SK-N-SH (cell line): ENCODE measurements around the gene PMM2. TPM values are rescaled to one million over a fixed set of nuclear protein-coding genes. Genes with fewer than 3 reads are reported as not detected.

ENCODE experiments used
- CTCF ChIA-PET: fragments of 300-600, 350-600 bp; formaldehyde crosslinking; extraction: SDS; loops from one replicate; lab custom pipeline; 2021; lab: Yijun Ruan, JAX
- POLR2A ChIA-PET: fragments of 350-600 bp; sonication (Branson Sonifier 250); formaldehyde crosslinking; extraction: SDS; loops from one replicate; lab custom pipeline; 2020; ENCODE audit warnings: antibody characterized with exemption, inconsistent platforms; lab: Yijun Ruan, JAX
- DNase-seq: peaks from one replicate; pipeline ENCODE4 v3.0.0; 2012
- H2AFZ ChIP-seq: fragments of 200-600 bp; sonication (generic); 2 replicates; pipeline ENCODE4 v1.8.1; 2016; ENCODE audit warnings: antibody characterized with exemption, mild to moderate bottlenecking, low read depth
- H3F3A ChIP-seq: fragments of 200-600 bp; sonication (generic); replicated peaks from 2 replicates; pipeline ENCODE3; 2016; ENCODE audit warnings: antibody characterized with exemption, mild to moderate bottlenecking; ENCODE audit not compliant: insufficient read depth
- H3K27ac ChIP-seq, 2 experiments: fragments of 200-500 bp in 1 of 2; fragments of 200-600 bp in 1 of 2; sonication (Bioruptor generic) in 1 of 2; sonication (generic), shearing (Covaris generic) in 1 of 2; 2 replicates each; pipeline versions ENCODE4 v1.5.1 to v1.6.1; 2014 to 2016; ENCODE audit warnings: low read depth in 2 of 2, inconsistent platforms in 1 of 2, low read length in 1 of 2, mild to moderate bottlenecking in 1 of 2, mixed read lengths in 1 of 2
- H3K27me3 ChIP-seq: fragments of 200-600 bp; sonication (generic), shearing (Covaris generic); 2 replicates; pipeline ENCODE4 v1.6.1; 2016; ENCODE audit warnings: mixed run types; ENCODE audit not compliant: insufficient read depth
- H3K36me3 ChIP-seq, 2 experiments: fragments of 200-500 bp in 1 of 2; fragments of 200-600 bp in 1 of 2; sonication (Bioruptor generic) in 1 of 2; sonication (generic) in 1 of 2; replicated peaks in 1 of 2; 2 replicates each; pipeline versions ENCODE3 to v1.5.1; 2014 to 2016; ENCODE audit warnings: low read length in 1 of 2, mild to moderate bottlenecking in 1 of 2; ENCODE audit not compliant: insufficient read depth in 2 of 2, control insufficient read depth in 1 of 2
- H3K4me1 ChIP-seq, 2 experiments: fragments of 200-500 bp in 1 of 2; fragments of 200-600 bp in 1 of 2; sonication (Bioruptor generic) in 1 of 2; sonication (generic), shearing (Covaris generic) in 1 of 2; 2 replicates each; pipeline versions ENCODE4 v1.5.1 to v1.6.1; 2014 to 2016; ENCODE audit warnings: low read depth in 1 of 2, low read length in 1 of 2, mixed run types in 1 of 2; ENCODE audit not compliant: insufficient read depth in 2 of 2, control insufficient read depth in 1 of 2
- H3K4me2 ChIP-seq: fragments of 200-600 bp; sonication (generic), shearing (Covaris generic); 2 replicates; pipeline ENCODE4 v1.6.1; 2017; ENCODE audit warnings: mixed run types
- H3K4me3 ChIP-seq, 2 experiments: fragments of 200-500 bp in 1 of 2; fragments of 200-600 bp in 1 of 2; sonication (Bioruptor generic) in 1 of 2; sonication (generic), shearing (Covaris generic) in 1 of 2; 2 replicates each; pipeline versions ENCODE4 v1.5.1 to v1.8.1; 2014 to 2016; ENCODE audit warnings: low read depth in 2 of 2, inconsistent platforms in 1 of 2, low read length in 1 of 2, mild to moderate bottlenecking in 1 of 2, mixed read lengths in 1 of 2, moderate library complexity in 1 of 2
- H3K79me2 ChIP-seq: fragments of 200-600 bp; sonication (generic); 2 replicates; pipeline ENCODE4 v1.8.1; 2017; ENCODE audit warnings: mild to moderate bottlenecking; ENCODE audit not compliant: insufficient read depth
- H3K9ac ChIP-seq: fragments of 200-600 bp; sonication (generic); 2 replicates; pipeline ENCODE4 v1.6.1; 2017; ENCODE audit warnings: mixed run types
- H3K9me2 ChIP-seq: fragments of 200-600 bp; sonication (generic); 2 replicates; pipeline ENCODE4 v1.6.1; 2017; ENCODE audit warnings: mixed run types
- H3K9me3 ChIP-seq: fragments of 200-600 bp; sonication (generic); 2 replicates; pipeline ENCODE4 v1.6.1; 2017; ENCODE audit warnings: mixed run types, mild to moderate bottlenecking, moderate library complexity
- H4K20me1 ChIP-seq: fragments of 200-600 bp; sonication (generic); 2 replicates; pipeline ENCODE4 v1.6.1; 2017; ENCODE audit warnings: mild to moderate bottlenecking, mixed run types; ENCODE audit not compliant: insufficient read depth
- CHD2 ChIP-seq: fragments of 150-350 bp; IDR thresholded peaks from 2 replicates; pipeline ENCODE4 v1.6.1; 2018; ENCODE audit warnings: low read length; ENCODE audit not compliant: partially characterized antibody
- MAX ChIP-seq: IDR thresholded peaks from 2 replicates; pipeline ENCODE4 v1.4.0; 2012; ENCODE audit warnings: low read depth
- MXI1 ChIP-seq: IDR thresholded peaks from 2 replicates; pipeline ENCODE4 v1.6.1; 2012; ENCODE audit warnings: mild to moderate bottlenecking, low read depth, low read length, improper control_type of control experiment
- RAD21 ChIP-seq: IDR thresholded peaks from 2 replicates; pipeline ENCODE4 v1.6.1; 2012; ENCODE audit warnings: mild to moderate bottlenecking, low read length
- TAF1 ChIP-seq: IDR thresholded peaks from 2 replicates; pipeline ENCODE4 v1.6.1; 2012; ENCODE audit warnings: low read depth, mild to moderate bottlenecking, low read length, moderate library complexity, borderline replicate concordance
- ZBTB33 ChIP-seq: IDR thresholded peaks from 2 replicates; pipeline ENCODE4 v1.4.0; 2012; ENCODE audit warnings: low read depth, borderline replicate concordance
- WGBS: methylation state at CpG from one replicate; pipeline ENCODE4 v1.1.6; 2017; ENCODE audit warnings: low lambda C conversion rate; 5-methylcytosine and 5-hydroxymethylcytosine counted together
- polyA plus RNA-seq, 3 experiments: library from polyadenylated mRNA; depleted of rRNA; stranded (reverse); fragments of >200 nt; gene quantifications; 2 replicates each; pipeline ENCODE4 v1.2.3, GENCODE V29; 2012

PMM2 gene
- polyA plus RNA-seq, 1 of the 3 experiments (the other 2 are of a cell fraction), result 24.3 TPM

DNA sequence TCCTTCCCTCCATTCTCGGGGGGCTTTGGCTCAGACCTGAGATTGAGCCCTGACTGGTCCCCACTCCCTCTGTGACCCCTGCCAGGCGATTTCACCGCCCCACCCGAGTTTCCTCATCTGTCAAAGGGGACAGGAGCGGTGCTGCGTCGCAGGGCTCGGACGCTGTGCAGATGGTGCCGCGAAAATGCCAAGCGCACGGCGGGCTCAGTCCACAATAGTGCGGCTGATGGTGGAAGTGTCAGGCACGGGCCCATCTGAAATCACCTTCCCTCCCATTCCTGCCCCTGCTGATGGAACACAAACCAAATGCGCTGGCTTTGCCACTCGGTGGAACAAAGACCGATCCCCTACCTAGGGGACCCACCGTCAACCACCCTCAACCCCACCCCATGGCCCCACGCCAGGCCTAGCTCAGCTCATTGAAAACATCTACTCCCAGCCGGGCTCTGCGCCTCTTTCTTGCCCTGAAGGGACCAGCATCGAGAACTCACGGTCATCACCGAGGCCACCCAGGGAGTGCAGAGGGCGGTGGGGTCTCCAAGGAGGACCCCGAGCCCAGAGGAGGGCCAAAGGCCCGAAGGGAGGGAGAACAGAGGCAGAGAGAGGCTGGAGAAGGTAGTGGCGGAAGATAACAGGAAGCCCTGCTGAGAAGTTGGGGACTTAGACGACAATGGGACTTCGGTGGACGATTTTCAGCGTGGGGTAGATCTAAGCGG is 69.7 kb downstream of the PMM2 start:
- H3K79me2 ChIP-seq, result peaks cover 59% of the 10 kb centered on the region
- 20% methylated on average over 34 of the region's 35 CpGs for WGBS
- peak; percentile 69 for DNase-seq
- TF ChIP-seq MAX, result 0 out of 2 replicates have a peak, but pooled peaks have one; percentile 5
- no peak for TF ChIP-seq ZBTB33
- no peak for TF ChIP-seq TAF1
- TF ChIP-seq MXI1, result peak; percentile 50; the same call in 1 of the 2 replicates
- no peak for TF ChIP-seq CHD2
- TF ChIP-seq, all 33 proteins: peak for 2
- Histone ChIP-seq H3K9me2 (no peaks in the 10 kb centered on the region), H2AFZ (peak overlapping the region; percentile 73; the same call in 1 of the 2 replicates), H4K20me1 (peaks cover 41% of the 10 kb centered on the region), H3K27me3 (no peaks in the 10 kb centered on the region), H3K36me3 (no peaks in the 10 kb centered on the region), H3K27ac (peak overlapping the region; percentile 77 to 83), H3K4me1 (peaks cover 33 to 35% of the 10 kb centered on the region in 2 experiments; a peak in 2 of 4 replicates), H3K4me2 (peak overlapping the region; percentile 100), H3K4me3 (peak overlapping the region; percentile 62 to 81), H3K9me3 (no peaks in the 10 kb centered on the region), H3F3A (peaks cover 4% of the 10 kb centered on the region), H3K9ac (peak overlapping the region; percentile 88)
- ChIA-PET POLR2A (no interaction called here), CTCF (interaction anchor here (4.8 kb wide), 1 partner anchor 12 kb away, joined by 50 read pairs; no protein-coding TSS in a partner anchor)

DNA sequence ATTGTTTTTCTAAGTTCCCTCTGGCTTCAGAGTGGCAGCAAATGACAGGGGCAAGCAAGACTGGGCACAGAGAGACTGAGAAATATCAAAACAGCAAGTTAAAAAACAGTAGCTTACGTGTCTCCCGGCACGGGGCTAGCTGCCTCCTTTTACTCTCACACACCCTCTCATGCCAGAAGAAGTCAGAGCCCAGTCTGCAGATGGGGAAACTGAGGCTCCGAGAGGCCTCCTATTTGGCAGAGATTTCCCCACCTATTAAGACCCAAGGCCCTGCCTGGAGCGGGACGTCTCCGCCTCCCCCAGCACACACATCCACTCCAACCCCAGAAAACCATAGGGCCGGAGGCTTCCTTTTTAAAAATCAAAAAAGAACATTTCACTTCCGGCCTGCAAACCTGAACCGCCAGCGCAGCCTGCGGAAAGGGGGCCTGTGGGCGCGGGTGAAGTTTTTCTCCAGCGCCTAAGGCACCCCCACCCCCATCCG is 70.3 kb downstream of the PMM2 start:
- Histone ChIP-seq H3K79me2 (peaks cover 53% of the 10 kb centered on the region), H3K4me3 (peak overlapping the region; percentile 62 to 81), H4K20me1 (peaks cover 35% of the 10 kb centered on the region), H3K9me2 (no peaks in the 10 kb centered on the region), H3K27ac (peak overlapping the region; percentile 77 to 83), H3F3A (peaks cover 4% of the 10 kb centered on the region), H3K9me3 (no peaks in the 10 kb centered on the region), H3K4me1 (peaks cover 32 to 35% of the 10 kb centered on the region in 2 experiments; a peak in 2 of 4 replicates), H3K36me3 (no peaks in the 10 kb centered on the region), H3K4me2 (peak overlapping the region; percentile 100), H3K27me3 (no peaks in the 10 kb centered on the region), H3K9ac (peak overlapping the region; percentile 88), H2AFZ (peak overlapping the region; percentile 73; the same call in 1 of the 2 replicates)
- DNase-seq, result no peak
- TF ChIP-seq RAD21, result no peak
- ChIA-PET POLR2A (interaction anchor here (0.6 to 1.8 kb wide), 10 partner anchors 12 to 224 kb away, joined by 3 to 10 read pairs (median 6); partner anchors contain the start of genes HAPSTR1, PMM2 and TMEM186), CTCF (interaction anchor here (1.1 to 4.8 kb wide), 4 partner anchors 12 to 300 kb away, joined by 4 to 50 read pairs (median 11); partner anchors contain the start of gene PMM2)
- WGBS, result 3% methylated on average over 15 of the region's 16 CpGs
